GM12875 (cell line): ENCODE measurements around the gene NCKAP5.

Experiments
- H3K4me3 ChIP-seq: one replicate; pipeline ENCODE4 v1.5.1; 2011; ENCODE audit warnings: low read depth, low read length, control low read depth
- CTCF ChIP-seq: IDR thresholded peaks from 2 replicates; pipeline ENCODE4 v1.5.1; 2011; ENCODE audit warnings: low read depth, mild to moderate bottlenecking, control low read depth, inconsistent platforms, low read length, moderate library complexity, borderline replicate concordance; ENCODE audit not compliant: insufficient read depth

The NCKAP5 gene

GRCh38 chr2:133086176-133086575, 482.1 kb downstream of the NCKAP5 start:
- no peak for TF ChIP-seq CTCF
- H3K4me3 ChIP-seq, result no peak overlapping the region

GRCh38 chr2:133085646-133086045, 482.6 kb downstream of the NCKAP5 start:
- no peak overlapping the region for H3K4me3 ChIP-seq
- no peak for TF ChIP-seq CTCF

- no peak overlapping the region for H3K4me3 ChIP-seq
- no peak for TF ChIP-seq CTCF
Observed at GRCh38 chr2:133082034-133082433, 486.2 kb downstream of the NCKAP5 start.

GRCh38 chr2:133080822-133081221, 487.4 kb downstream of the NCKAP5 start:
- TF ChIP-seq CTCF, result no peak

GRCh38 chr2:133078667-133079411, 489.4 kb downstream of the NCKAP5 start:
- no peak overlapping the region for H3K4me3 ChIP-seq
- no peak for TF ChIP-seq CTCF

More at GRCh38 chr2:133080822-133081221, 487.4 kb downstream of the NCKAP5 start:
- no peak overlapping the region for H3K4me3 ChIP-seq

GRCh38 chr2:133077269-133077822, 490.9 kb downstream of the NCKAP5 start:
- no peak overlapping the region for H3K4me3 ChIP-seq
- TF ChIP-seq CTCF, result no peak
